ENCODE measurements around the gene CHRM1.
"Not testable (repeated sequence)": the region's sequence is repeated elsewhere in the genome, so short reads cannot be mapped to it uniquely, and the experiment has no call there.

Gene CHRM1, protein sequence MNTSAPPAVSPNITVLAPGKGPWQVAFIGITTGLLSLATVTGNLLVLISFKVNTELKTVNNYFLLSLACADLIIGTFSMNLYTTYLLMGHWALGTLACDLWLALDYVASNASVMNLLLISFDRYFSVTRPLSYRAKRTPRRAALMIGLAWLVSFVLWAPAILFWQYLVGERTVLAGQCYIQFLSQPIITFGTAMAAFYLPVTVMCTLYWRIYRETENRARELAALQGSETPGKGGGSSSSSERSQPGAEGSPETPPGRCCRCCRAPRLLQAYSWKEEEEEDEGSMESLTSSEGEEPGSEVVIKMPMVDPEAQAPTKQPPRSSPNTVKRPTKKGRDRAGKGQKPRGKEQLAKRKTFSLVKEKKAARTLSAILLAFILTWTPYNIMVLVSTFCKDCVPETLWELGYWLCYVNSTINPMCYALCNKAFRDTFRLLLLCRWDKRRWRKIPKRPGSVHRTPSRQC

DNA sequence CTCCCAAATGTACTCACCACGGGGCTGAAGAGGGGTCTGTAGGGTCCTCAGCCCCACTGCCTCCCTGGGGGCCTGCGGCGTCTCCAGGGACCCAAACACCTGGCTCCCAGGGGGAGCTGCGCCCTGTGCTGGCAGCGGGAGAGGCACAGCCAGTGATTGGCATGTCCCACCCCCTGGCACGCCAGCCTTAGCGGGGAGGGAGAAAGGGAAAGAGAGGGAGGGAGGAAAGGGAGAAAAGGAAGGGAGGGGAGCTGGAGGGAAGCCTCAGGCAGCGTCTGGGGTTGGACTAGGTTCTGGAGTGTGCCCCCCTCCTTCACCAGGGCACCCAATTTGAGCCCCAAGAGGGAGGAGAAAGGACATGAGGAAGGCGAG lies at the start of gene CHRM1:
Gene CHRM1, minus strand, starts transcription at position 163 of the 372 bp plus-strand sequence. CDS start 10,263 bp downstream, outside the sequence.
- DNase-seq (ENCODE audit: low spot score): no peak

DNA sequence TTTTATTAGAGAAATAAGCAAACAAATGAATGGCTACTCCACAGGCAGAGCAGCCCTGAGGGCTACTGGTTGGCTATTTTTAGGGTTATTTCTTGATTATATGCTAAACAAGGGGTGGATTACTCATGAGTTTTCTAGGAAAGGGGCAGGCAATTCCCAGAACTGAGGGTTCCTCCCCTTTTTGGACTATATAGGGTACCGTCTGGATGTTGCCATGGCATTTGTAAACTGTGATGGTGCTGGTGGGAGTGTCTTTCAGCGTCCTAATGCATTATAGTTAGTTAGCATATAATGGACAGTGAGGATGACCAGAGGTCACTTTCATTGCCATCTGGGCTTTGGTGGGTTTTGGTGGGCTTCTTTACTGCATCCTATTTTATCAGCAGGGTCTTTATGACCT lies 44.4 kb upstream of the CHRM1 start:
- no peak for DNase-seq (ENCODE audit: low spot score)

DNA sequence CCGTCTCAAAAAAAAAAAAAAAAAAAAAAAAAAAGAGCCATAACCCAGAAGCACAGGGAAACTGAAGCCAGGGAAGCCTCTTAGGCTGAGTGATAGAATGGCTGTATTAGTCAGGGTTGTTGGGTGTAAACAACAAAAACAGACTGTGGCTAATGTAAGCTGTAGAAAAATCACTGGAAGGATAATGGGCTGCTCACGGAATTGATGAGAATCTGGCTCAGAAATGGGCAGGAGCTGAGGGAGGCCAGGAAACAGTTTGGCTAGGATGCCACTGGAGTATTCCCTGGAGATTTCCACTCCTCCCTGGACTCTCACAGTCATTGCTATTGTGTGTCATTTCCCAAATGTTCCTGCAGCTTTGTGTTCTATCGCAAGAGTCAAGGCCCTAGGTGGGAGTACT lies 41.2 kb upstream of the CHRM1 start:
- no peak for DNase-seq (ENCODE audit: low spot score)

DNA sequence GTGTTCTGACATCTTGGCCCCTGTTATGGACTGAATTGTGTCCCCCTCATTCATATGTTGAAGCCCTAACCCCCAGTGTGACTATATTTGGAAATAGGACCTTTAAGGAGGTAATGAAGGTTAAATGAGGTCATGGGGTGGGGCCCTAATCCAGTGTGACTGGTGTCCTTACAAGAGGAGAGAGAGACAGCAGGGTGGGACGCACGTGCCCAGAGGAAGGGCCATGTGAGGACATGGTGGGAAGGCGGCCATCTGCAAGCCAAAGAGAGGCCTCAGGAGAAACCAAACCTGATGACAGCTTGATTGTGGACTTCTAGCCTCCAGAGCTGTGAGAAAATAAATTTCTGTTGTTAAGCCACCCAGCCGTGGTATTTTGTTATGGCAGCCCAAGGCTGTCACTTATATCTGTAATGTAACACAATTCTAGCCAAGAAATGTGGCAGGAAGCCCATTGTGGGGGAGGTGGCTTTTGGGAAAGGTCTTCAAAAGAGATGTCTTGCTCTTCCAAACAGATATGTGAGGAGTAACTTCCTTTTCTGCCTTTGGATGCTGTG lies 39.9 kb upstream of the CHRM1 start:
- DNase-seq (ENCODE audit: low spot score): no peak

DNA sequence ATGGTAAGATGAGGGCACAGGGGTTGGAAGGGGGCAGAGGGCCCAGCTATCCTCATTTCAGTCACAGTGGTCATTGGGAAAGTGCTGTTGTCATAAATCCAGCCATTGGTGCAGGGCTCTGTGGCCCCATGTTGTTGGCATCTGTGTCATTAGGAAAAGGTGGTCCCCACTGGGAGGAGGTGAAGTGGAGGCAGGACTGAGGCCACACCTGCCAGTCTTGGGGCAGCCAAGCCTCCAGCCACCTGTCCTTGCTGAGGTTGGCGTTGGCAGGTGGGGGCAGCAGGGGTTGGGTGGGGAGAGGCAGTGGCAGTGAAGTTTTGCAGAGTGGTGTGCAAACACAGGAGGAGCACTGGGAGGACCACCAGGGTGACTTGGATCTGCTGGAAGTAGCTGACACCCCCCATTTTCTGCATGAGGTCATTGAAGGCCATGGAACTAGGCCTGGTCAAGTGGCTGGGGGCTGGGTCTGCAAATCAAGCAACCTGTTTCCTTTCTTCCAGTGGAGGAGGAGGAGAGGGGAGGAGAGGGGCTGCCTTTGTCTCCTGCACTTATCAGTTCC lies 38.3 kb upstream of the CHRM1 start:
- no peak for DNase-seq (ENCODE audit: low spot score)

DNA sequence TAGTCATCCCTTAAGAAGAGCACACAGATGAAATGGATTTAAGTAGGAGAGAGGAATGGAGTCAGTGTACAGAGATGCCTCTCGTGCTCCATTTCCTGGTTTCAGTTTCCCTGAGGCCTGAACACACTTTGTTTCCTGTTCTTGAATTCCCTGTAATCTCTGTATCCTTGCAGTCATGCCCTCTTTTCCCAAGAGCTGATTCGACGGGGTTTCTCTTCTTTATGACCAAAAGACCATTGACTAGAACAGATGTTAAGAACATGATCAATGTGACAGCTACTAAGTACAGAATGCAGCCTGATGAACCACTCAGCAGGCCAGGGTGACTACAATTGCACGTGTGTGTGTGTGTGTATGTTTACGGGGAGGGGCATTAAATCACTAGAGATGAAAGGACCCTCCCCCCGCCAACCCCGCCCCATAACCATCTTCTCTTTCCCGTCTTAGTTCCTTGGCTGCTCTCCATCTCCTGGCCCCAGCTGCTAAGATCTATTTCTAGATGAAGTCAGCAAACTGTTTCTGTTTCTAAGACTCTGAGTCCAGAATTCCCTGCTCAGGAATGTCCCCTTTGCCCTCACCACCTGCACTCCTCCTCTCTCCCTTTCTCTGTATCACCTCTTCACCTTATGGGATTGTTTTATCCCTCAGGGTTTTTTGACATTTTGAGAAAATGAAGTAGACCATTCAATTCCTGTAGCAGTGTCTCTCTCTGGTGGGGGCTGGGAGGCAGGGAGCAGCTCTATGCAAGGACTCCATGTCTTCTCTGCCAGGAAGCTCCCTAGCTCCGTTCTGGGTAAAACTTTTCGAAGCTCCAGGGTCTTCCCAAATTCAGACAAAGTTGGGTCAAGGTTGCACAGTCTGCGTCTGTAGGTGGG lies 37.6 kb upstream of the CHRM1 start:
- DNase-seq (ENCODE audit: low spot score): no peak

DNA sequence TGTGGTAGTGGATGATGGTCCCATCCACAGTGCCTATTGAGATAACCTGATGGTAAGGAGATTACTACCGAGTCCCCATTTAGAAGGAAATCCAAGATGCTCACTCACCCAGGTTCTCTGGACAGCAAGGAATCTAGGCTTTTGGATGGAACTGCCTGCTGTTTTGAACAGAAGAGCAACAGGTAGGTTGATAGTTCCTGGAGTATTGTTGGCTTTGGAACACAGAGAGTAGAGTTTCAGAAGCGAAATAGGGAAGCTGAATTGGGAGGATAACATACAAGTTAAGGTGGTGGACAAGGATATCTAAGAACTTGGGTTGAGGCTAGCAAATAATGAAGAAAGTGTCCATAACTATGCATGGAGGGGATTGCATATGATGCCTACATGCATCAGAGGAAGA lies 36.0 kb upstream of the CHRM1 start:
- no peak for DNase-seq (ENCODE audit: low spot score)

DNA sequence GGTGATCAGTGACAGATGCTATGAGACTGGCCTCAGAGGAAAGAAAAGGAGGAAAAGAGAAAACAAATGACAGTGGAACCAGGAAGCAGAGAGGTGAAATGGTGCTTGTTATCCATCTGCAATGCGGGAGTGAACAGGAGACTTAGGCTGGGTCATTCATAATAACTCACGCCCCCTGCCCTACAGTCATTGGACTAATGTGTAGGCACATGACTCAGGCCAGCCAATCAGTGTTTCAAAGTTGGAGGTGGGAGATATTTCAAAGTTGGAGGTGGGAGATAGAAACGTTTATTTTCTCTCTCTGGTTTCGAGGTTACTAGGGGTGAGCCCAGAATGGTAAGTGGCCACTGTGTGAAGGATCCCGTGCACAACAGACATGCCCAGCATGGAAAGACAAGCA lies 33.3 kb upstream of the CHRM1 start:
- no peak for DNase-seq (ENCODE audit: low spot score)

DNA sequence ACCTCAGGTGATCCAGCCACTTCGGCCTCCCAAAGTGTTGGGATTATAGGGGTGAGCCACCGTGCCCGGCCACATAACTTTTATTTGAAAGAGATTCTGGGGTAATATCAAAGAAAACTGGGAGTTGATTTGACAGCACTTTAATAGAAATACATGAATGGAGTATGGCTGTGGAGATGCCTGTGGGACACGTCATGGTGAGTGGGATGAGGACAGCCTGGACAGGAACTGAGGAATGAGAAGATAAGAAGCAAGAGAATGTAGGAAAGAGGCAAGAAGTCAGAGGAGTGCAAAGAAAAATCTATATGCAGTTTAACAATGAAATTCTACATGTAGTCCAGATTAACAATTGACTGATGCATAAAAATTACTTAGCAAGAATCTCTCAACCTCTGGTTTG lies 32.6 kb upstream of the CHRM1 start:
- no peak for DNase-seq (ENCODE audit: low spot score)

DNA sequence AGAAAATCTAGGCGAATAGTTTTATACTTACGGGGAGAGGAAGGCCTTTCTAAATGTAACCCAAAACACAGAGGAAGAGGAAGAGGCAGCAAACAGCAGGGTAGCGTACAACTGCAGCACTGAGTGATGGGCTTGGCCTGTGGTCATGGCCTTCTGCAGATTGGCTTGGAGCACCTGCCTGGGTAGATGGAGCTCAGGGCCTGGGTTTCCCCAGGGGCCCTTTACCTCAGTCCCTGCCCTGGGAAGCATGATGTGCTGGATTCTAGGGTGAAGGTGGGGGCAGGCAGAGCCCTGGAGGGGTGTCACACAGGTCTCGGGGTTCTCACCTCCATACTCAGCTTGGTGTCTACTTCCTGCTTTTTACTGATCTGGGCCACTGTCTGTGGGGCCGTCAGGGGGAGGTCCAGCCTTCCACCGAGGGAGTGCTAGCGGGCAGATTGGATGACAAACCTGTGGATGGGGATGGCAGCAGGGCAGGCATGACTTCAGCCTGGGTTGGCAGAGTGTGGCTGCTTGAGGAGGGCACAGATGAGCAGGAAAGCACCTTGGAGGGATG lies 27.7 kb upstream of the CHRM1 start:
- DNase-seq (ENCODE audit: low spot score): no peak

DNA sequence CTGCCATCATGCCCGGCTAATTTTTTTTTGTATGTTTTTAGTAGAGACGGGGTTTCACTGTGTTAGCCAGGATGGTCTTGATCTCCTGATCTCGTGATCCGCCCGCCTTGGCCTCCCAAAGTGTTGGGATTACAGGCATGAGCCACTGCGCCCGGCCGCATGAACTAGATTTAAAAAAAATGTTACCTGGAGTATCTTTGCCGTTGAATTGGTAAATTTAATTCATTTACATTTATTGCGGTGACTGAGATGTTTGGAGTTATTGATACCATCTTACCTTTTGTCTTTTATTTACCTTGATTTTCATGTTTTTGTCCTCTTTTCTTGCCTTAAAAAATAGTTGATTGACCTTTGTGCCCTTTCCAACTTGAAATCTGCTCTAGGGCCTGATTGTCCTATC lies 24.4 kb upstream of the CHRM1 start:
- DNase-seq (ENCODE audit: low spot score): not testable (repeated sequence)

DNA sequence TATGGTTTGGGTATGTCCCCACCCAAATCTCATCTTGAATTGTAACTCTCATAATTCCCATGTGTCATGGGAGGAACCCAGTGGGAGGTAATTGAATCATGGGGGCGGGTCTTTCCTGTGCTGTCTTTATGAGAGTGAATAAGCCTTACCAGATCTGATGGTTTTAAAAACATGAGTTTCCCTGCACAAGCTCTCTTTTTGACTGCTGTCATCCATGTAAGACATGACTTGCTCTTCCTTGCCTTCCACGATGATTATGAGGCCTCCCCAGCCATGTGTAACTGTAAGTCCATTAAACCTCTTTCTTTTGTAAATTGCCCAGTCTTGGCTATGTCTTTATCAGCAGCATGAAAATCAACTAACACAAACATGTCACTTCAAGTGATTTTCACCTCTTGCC lies 16.4 kb upstream of the CHRM1 start:
- DNase-seq (ENCODE audit: low spot score): not testable (repeated sequence)

DNA sequence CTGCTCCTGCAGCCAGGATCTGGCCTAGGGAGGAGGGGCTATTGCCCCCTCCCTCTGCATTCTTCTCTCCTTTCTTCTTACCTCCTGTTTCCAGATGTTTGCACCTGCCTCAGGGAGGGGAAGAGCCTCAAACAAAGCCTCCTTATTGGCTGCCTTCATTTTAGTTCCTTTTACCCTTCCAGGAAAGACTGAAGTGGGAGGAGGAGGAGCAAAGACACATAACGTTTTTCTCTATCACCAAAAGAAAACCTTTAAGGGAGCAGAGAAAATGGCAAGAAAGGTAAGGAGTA lies 13.3 kb upstream of the CHRM1 start:
- no peak for DNase-seq (ENCODE audit: low spot score)

DNA sequence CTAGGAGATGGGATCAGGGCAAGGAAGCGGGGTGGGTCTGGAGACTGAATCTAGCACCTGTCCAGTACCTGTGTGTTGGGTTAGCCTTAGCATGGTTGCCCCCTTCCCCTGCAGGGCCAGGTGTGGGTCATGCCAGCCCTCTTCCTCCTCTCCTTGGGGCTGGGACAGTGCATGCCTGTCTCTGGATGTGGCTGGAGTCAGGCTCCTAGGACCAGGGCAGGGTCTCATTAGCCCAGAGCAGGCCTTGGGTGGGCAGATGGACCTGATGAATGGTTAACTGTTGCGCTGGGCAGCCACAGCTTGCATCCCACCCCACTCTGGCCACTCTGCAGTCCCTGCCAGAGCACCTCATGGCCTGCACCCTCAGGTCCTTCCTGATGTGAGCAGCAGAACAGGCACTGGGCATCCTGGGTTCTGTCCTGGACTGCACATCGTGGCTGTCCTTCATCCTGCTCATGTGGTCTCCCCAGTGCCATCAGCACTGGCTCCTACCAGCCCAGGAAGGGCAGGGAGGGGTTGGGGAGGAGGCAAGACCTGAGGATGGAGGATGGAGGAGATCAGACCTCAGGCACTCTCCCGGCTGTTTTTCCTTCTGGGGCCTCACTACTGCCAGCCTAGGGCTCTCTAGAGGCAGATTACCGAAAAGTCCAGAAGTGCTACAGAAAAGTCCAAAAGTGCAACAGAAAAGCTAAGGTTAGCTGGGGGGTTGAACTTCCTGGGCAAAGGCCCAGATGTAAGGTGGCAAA lies 12.8 kb upstream of the CHRM1 start:
- DNase-seq (ENCODE audit: low spot score): no peak

DNA sequence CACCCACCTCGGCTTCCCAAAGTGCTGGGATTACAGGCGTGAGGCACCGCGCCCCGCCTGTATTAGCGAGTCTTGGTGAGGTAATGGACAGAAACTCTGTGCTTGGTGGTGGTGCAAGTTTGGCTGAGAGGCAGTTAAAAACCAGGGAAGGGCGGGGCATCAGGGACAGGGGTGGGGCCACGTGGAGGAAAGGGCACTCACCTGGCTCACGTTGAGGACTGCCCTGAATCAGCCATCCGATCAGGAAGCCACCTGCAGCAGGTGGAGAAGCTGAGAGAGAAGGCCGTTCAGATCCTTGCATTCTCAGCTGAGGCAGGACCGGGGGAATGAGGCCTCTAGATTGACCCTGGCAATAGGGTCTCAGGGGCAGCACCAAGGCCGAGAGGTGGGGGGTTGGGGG lies 12.1 kb upstream of the CHRM1 start:
- DNase-seq (ENCODE audit: low spot score): no peak

DNA sequence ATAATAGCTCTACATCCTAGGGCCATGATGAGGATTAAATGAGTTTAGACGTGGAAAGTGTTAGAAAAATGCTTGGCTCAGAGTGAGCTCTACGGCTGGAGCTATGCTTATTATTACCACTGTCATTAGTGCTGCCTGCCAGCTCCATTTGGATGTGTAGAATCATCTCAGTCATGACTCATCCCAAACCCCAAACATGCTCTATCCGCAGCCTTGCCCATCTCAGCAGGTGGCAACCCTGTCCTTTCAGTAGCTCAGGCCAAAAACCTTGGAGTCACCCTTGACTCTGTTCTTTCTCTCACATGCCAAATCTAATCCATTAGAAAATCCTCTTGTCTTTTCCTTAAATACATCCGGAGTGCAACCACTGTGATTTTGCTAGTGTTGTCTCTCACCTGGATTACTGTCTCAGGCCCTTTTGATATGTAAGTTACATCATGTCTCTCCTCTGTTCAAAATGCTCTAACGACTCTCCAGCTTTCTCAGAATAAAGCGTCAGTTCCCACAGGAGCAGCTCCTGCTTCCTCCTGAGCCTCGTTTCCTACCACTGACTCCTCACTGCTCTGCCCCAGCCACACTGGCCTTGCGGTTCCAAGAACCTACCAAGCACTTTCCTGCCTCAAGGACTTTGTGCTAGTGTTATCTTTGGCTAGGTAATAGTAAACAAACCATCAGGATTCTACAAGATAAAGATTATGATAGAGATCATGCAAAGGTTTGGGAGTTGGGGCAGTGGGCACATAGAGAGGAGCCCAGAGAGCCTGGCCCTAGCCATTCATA lies 10.5 kb upstream of the CHRM1 start:
- no peak for DNase-seq (ENCODE audit: low spot score)

DNA sequence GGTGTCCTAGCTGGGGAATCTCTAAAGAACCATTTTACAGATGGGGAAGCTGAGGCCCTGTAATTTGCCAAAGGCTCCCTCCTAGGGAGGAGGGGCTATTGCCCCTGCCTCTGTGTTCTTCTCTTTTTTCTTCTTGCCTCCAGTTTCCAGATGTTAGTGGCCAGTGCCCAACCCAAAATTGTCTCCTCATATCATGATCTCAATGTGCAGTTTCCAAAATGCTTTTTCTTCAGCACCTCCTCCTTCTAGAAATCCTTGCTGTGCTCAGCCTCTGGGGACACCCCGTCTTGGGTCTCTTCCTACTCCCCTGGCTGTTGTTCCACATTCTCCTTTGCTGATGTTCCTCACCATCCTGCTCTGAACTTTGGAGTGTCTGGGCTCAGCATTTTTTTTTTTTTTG lies 9.5 kb upstream of the CHRM1 start:
- DNase-seq (ENCODE audit: low spot score): no peak

DNA sequence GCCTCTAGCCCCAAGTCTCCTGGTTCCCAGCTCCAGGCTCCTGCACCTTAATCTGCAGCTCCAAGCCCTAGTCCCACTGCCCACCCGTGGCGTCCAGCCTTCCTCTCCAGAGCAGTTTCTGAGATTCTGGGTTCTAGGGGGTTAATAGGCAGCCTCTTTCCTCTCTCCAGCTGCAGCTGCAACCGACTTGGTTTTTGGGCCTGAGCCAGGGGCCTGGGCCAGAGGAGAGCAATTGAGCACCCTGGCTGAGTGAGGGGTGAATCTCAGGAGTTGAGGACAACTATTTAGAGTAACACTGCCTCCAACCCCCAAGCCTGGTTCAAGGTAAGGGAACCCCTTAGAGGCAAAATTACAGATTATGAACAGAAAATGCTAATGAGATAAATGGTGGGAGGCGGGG lies 9.0 kb upstream of the CHRM1 start:
- no peak for DNase-seq (ENCODE audit: low spot score)

DNA sequence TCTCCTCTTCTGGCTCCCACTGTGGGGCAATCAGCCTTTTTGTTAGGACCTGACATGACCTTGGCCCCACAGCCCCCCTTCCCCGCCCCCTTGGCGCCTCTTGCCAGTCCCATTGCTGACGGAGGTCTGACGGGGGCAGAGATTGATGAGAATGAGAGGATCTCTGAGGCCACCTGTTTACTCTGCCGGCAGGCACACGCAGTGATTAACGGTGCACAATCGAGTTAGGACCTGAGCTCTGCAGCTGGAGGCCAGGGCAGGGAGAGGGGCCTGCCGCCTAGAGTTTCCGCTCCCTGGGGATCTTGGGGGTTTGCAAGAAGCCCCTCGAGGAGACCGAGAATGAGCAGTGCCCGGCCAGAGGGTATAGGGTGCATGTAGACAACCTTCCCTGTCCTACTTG lies 6.8 kb upstream of the CHRM1 start:
- DNase-seq (ENCODE audit: low spot score): no peak

DNA sequence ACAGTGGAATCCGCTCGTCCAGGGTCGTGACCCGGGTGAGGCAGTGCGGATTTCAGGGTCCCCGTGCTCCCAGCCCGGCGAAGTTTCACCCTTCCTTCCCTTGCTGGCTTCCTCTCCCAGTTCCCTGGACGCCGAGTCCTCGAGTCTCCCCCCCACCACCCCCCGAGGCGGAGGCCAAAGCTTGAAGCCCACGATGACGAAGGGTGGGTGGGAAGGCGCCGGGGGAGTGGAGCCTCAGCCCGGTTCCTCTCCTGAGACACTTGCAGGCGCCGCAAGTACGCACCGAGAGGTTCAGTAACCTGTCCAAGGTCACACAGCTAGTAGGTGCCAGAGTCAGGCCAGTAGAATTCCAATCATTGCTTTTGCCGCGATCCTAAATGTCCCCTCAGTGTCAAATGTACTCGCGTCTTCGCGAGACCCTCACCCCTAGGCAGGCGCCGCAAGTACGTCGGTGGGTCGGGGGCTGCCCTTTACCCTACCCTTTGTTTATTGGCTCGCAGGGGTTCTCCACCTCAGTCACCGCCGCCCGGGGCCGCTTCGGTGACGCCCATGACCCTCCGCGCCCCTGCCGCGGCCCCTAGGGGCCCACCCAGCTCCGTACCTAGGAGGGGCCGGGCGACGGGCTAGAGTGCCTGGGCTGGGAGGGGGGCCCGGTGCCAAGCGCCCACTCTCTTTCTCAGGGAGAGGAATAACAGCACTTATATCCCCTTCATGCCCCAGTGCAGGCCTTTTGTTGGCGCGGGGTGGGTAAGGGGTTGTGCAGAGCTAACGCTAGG lies 5.7 kb upstream of the CHRM1 start:
- no peak for DNase-seq (ENCODE audit: low spot score)

Measured in iPS-NIHi11 (cell line).